Subcutaneous adipose tissue (tissue), 4 donors: ENCODE measurements around the gene SEMA4B. TPM values are rescaled to one million over a fixed set of nuclear protein-coding genes. Genes with fewer than 3 reads are reported as not detected.

ENCODE experiments used
- CTCF ChIP-seq: fragments of 450-650 bp; IDR thresholded peaks from one replicate; pipeline ENCODE4 v1.5.1; 2016; ENCODE audit warnings: low read depth, mild to moderate bottlenecking, control low read depth, antibody characterized with exemption, moderate library complexity
- total RNA-seq, 4 donors: library from RNA; depleted of rRNA; stranded (reverse); fragments of >200 nt; gene quantifications; one replicate each; pipeline ENCODE4 v1.1.0, GENCODE V29; 2016

SEMA4B gene
- total RNA-seq, 4 donors from 2014 or later: 4.4 to 13.4 (median 12.5) TPM

DNA sequence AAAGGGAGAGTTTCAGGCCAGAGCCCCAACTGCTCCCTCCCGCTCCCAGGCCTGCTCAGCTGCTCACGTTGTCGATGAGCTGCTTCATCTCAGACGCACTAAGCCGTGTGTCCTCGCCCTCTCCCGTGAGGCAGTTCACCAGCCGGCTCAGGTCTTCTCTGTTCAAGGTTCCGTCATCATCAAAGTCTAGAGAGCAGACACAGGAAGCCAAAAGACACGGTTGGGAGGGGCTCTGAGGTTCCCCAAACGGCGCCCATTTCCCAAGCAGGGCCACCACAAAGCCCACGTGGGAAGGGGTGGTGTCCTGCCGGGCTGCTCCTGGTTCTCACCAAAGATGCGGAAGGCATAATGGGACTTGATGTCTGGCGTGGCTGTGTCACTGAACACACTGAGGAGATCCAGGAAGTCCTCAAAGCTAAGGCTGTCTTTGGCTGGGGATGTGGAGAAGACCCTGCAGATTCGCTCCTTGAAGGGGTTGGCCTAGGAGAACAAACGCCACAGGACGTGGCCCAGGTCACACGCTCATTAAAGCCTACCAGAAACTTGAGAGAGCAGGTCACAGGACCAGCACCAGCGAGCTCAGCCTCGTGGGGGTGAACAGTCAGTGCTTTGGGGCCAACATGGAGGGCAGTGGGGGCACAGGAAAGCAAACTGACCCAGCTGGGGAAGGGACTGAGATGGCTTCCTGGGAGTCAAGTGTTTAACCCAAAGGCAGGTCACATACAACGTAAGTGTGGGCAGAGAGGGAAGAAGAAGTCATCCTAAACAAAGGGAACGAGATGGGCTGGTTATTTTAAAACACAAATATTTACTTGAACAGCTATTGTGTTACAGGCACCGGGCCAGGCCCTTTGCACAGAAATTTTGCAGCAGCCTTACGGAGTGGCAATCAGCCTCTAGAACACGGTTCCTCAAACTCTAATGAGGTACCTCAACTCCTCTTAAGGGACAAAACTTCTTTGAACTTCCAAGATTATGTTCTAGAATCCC lies 30.2 kb downstream of the SEMA4B start:
- TF ChIP-seq CTCF: no peak

DNA sequence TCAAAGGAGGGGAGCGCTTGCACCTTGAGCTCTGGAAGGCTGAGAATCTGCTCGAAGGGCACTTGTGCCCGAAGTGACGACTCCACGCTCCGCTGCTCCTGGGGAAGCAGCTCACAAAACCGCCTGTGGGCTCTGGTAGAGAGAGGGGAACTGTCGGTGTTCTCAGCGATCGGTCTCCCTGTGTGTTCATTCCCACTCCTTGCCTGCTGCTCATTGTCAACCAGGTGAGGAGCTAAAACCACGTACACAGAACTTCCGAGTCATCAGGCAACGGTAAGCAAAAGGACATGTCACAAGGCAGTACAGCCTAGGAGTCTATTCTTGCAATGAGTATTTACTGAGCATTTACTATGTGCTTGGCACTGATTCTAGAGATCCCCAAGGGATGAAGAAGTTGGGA lies 31.1 kb downstream of the SEMA4B start:
- no peak for TF ChIP-seq CTCF

- TF ChIP-seq CTCF: no peak
These were observed 31.8 kb downstream of the SEMA4B start for GRCh38 chr15:90232941-90233386.

GRCh38 chr15:90233387-90234095 lies 32.4 kb downstream of the SEMA4B start, which contains the start of gene CIB1:
CIB1 (minus strand) TSS chr15:90233941; CDS start chr15:90233885, 56 bp downstream.
- TF ChIP-seq CTCF: no peak

DNA sequence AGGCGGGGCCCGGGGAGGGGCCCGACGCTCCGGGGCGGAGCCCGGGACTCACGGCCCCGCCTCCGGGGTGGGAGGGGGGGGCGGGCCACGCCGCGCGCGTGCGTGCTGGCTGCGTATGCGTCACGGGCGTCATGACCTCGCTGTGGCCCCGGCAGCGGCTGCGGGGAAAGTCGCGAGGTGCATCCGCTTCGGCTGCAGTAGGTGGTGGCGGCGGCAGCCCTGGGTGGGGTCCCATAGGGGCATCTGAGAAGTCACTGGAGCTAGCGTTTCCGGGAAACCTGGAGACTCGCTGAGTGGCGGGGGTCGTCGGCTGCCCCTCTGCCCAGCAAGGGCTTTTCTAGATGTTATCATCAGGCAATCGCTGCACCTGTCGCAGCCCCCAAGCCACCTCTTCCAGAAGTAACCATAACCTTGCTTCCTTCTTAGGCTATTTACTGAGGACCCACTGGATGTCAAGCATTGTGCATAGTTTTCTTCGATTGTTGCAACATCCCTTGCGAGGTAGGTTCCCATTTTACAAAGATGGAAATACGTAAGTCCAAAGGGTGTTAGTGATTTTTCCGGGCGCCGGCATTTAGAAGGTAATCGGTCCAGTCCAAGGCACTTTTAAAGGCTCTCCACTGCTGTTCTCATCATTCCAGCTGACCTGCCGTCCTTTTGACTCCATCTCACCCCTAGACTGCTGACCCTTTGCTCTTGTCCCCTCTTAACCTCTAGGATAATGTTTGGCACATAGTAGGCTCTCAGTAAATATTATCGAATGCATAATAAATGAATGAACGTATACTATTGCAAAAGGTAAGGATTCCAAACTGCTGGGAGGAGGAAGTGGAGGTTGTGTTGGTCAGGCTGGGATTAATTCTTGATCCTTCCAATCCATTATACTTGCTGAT lies 33.2 kb downstream of the SEMA4B start, which contains the start of gene GDPGP1:
TSS of gene GDPGP1 (plus strand) at position 114 of the 893 bp plus-strand sequence. CDS start 6,700 bp downstream, outside the sequence.
- TF ChIP-seq CTCF: no peak

- no peak for TF ChIP-seq CTCF
These were observed 38.2 kb downstream of the SEMA4B start for GRCh38 chr15:90239371-90239770.
